Mucosa of descending colon (tissue), 3 donors: ENCODE measurements around the gene LRP1B. TPM values are rescaled to one million over a fixed set of nuclear protein-coding genes. Genes with fewer than 3 reads are reported as not detected.

Source experiments
- ATAC-seq: fragments of 200-7000 bp; cut with Tn5 transposase; one replicate; pipeline ENCODE4 v1.9.1; 2020; ENCODE audit warnings: mild to moderate bottlenecking, moderate library complexity
- DNase-seq, 3 donors: peaks; one replicate each; pipeline ENCODE4 v3.0.0-alpha.2; 2020
- H3K36me3 ChIP-seq: fragments of 200-600 bp; one replicate; pipeline ENCODE4 v1.8.0; 2021; ENCODE audit warnings: low read depth, mild to moderate bottlenecking
- H3K4me1 ChIP-seq: fragments of 200-600 bp; one replicate; pipeline ENCODE4 v1.8.0; 2021; ENCODE audit warnings: low read depth, mild to moderate bottlenecking
- H3K4me3 ChIP-seq: fragments of 200-600 bp; one replicate; pipeline ENCODE4 v1.8.0; 2021; ENCODE audit warnings: mild to moderate bottlenecking
- H3K9me3 ChIP-seq: fragments of 200-600 bp; one replicate; pipeline ENCODE4 v1.8.0; 2021; ENCODE audit warnings: mild to moderate bottlenecking
- CTCF ChIP-seq: fragments of 200-600 bp; IDR thresholded peaks from one replicate; pipeline ENCODE4 v1.8.0; 2022; ENCODE audit warnings: antibody characterized with exemption, mild to moderate bottlenecking
- intact Hi-C, 2 donors: fragments of 100-400 bp; cut with DNase I in 1 of 2; cut with micrococcal nuclease in 1 of 2; formaldehyde crosslinking; loops; one replicate each; pipeline versions ENCODE4 v1.11.0 to v1.11.1; 2022; cut with DNase I, micrococcal nuclease
- total RNA-seq, 3 donors: library from RNA; stranded (reverse); fragmentation: NEBNext Ultra II Directional in 2 of 3; extraction: Animal tissue kit (Norgen Biotek cat#: 25700) in 2 of 3; gene quantifications; one replicate each; pipeline versions ENCODE4 v1.2.1 to v1.2.4, GENCODE V29; 2021 to 2023
- donor health status: DM: no; HTN: no; CAD: no; lungs with moderate emphysema.
- donor health status: DM: no; HTN: no; CAD: no.
- donor health status: DM: no; HTN: yes; CAD: no.

LRP1B gene
- total RNA-seq, 3 donors from 2014 or later = 0.12 to 1.6 (median 0.20) TPM

- no peaks in the 10 kb centered on the region for H3K9me3 ChIP-seq
- H3K4me3 ChIP-seq = no peak overlapping the region
- no peaks in the 10 kb centered on the region for H3K36me3 ChIP-seq
- ATAC-seq (no peak), DNase-seq (no peak)
- intact Hi-C loops = no loop called here
- H3K4me1 ChIP-seq = no peaks in the 10 kb centered on the region
- no peak for TF ChIP-seq CTCF
Observed at GRCh38 chr2:141380008-141380979, 750.5 kb downstream of the LRP1B start.

- Histone ChIP-seq H3K9me3 (no peaks in the 10 kb centered on the region), H3K36me3 (no peaks in the 10 kb centered on the region), H3K4me3 (no peak overlapping the region), H3K4me1 (no peaks in the 10 kb centered on the region)
- ATAC-seq (no peak), DNase-seq (no peak)
- no peak for TF ChIP-seq CTCF
- intact Hi-C loops = no loop called here
Observed at GRCh38 chr2:141364821-141365220, 766.0 kb downstream of the LRP1B start.

- Histone ChIP-seq H3K9me3 (no peaks in the 10 kb centered on the region), H3K36me3 (no peaks in the 10 kb centered on the region), H3K4me1 (no peaks in the 10 kb centered on the region), H3K4me3 (no peak overlapping the region)
- no peak for ATAC-seq
- no peak for TF ChIP-seq CTCF
- intact Hi-C loops = no loop called here
- DNase-seq = no peak
Observed at GRCh38 chr2:141362311-141362710, 768.5 kb downstream of the LRP1B start.

GRCh38 chr2:141348481-141348880 lies 782.3 kb downstream of the LRP1B start:
- intact Hi-C loops = no loop called here
- H3K4me1 ChIP-seq = no peaks in the 10 kb centered on the region
- DNase-seq (no peak), ATAC-seq (no peak)
- no peaks in the 10 kb centered on the region for H3K9me3 ChIP-seq
- no peak overlapping the region for H3K4me3 ChIP-seq
- no peaks in the 10 kb centered on the region for H3K36me3 ChIP-seq
- TF ChIP-seq CTCF = no peak

GRCh38 chr2:141341444-141341843 lies 789.4 kb downstream of the LRP1B start:
- DNase-seq (no peak), ATAC-seq (no peak)
- intact Hi-C loops = no loop called here

More at GRCh38 chr2:141341444-141341843, 789.4 kb downstream of the LRP1B start:
- H3K4me1 ChIP-seq = no peaks in the 10 kb centered on the region
- no peak overlapping the region for H3K4me3 ChIP-seq
- no peaks in the 10 kb centered on the region for H3K36me3 ChIP-seq
- TF ChIP-seq CTCF = no peak
- H3K9me3 ChIP-seq = no peaks in the 10 kb centered on the region
